Neutrophil (primary cell): Measurements from ENCODE around the gene PTPRN2.

Experiments used
- H3K27ac ChIP-seq: fragments of 200-600 bp; sonication (generic); 2 replicates; pipeline ENCODE4 v1.5.1; 2016; ENCODE audit warnings: mild to moderate bottlenecking, moderate library complexity
- H3K27me3 ChIP-seq: fragments of 200-600 bp; sonication (generic); 2 replicates; pipeline ENCODE4 v1.6.0; 2016; ENCODE audit warnings: mild to moderate bottlenecking
- H3K36me3 ChIP-seq: fragments of 200-600 bp; sonication (generic); 2 replicates; pipeline ENCODE4 v1.5.1; 2017
- H3K4me1 ChIP-seq, 2 experiments: fragments of 200-600 bp in 1 of 2; sonication (generic) in 1 of 2; 1 replicate in 1 of 2; 2 replicates in 1 of 2; pipeline versions ENCODE4 v1.5.1 to v1.6.1; 2013 to 2016; ENCODE audit warnings: low read depth in 1 of 2, low read length in 1 of 2, mild to moderate bottlenecking in 1 of 2, moderate library complexity in 1 of 2; ENCODE audit not compliant: control insufficient read depth in 1 of 2, insufficient read depth in 1 of 2
- H3K4me3 ChIP-seq, 2 experiments: fragments of 200-600 bp in 1 of 2; sonication (generic) in 1 of 2; 1 replicate in 1 of 2; 2 replicates in 1 of 2; pipeline ENCODE4 v1.5.1; 2013 to 2016; ENCODE audit warnings: low read depth in 1 of 2, low read length in 1 of 2, mild to moderate bottlenecking in 1 of 2, moderate library complexity in 1 of 2
- H3K9me3 ChIP-seq: fragments of 200-600 bp; sonication (generic); 2 replicates; pipeline ENCODE4 v1.5.1; 2016
- TF ChIP-seq, protein P1 (sequence below): fragments of 200-600 bp; sonication (generic); IDR thresholded peaks from 2 replicates; pipeline ENCODE4 v1.5.1; 2016; ENCODE audit warnings: antibody characterized with exemption

PTPRN2 gene

DNA sequence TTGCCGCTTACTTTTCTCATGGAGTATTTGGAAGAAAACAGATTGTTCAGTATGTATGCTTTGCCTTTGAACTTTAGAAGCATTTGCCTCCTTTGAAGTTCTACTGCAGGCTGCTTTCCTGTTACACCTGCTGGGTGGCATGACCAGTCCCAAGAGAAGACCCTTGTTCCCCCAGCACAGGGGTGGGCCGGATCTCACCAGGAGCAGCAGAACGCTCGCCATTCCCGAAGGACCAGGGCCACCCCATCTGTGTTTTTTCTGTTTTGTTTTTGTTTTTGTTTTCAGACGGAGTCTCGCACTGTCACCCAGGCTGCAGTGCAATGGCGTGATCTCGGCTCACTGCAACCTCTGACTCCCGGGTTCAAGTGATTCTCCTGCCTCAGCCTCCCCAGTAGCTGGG is 493.6 kb downstream of the PTPRN2 start:
- no peaks in the 10 kb centered on the region for H3K27me3 ChIP-seq
- H3K27ac ChIP-seq, result no peak overlapping the region
- no peak overlapping the region for H3K4me3 ChIP-seq
- H3K36me3 ChIP-seq, result no peaks in the 10 kb centered on the region
- no peaks in the 10 kb centered on the region for H3K4me1 ChIP-seq
- no peaks in the 10 kb centered on the region for H3K9me3 ChIP-seq
- TF ChIP-seq, protein P1, sequence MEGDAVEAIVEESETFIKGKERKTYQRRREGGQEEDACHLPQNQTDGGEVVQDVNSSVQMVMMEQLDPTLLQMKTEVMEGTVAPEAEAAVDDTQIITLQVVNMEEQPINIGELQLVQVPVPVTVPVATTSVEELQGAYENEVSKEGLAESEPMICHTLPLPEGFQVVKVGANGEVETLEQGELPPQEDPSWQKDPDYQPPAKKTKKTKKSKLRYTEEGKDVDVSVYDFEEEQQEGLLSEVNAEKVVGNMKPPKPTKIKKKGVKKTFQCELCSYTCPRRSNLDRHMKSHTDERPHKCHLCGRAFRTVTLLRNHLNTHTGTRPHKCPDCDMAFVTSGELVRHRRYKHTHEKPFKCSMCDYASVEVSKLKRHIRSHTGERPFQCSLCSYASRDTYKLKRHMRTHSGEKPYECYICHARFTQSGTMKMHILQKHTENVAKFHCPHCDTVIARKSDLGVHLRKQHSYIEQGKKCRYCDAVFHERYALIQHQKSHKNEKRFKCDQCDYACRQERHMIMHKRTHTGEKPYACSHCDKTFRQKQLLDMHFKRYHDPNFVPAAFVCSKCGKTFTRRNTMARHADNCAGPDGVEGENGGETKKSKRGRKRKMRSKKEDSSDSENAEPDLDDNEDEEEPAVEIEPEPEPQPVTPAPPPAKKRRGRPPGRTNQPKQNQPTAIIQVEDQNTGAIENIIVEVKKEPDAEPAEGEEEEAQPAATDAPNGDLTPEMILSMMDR, result no peak

- Histone ChIP-seq H3K27ac (no peak overlapping the region), H3K9me3 (no peaks in the 10 kb centered on the region), H3K4me3 (no peak overlapping the region), H3K4me1 (no peaks in the 10 kb centered on the region), H3K27me3 (no peaks in the 10 kb centered on the region), H3K36me3 (no peaks in the 10 kb centered on the region)
- TF ChIP-seq, protein P1, result no peak
These were observed 494.3 kb downstream of the PTPRN2 start for GRCh38 chr7:158093156-158093796.

DNA sequence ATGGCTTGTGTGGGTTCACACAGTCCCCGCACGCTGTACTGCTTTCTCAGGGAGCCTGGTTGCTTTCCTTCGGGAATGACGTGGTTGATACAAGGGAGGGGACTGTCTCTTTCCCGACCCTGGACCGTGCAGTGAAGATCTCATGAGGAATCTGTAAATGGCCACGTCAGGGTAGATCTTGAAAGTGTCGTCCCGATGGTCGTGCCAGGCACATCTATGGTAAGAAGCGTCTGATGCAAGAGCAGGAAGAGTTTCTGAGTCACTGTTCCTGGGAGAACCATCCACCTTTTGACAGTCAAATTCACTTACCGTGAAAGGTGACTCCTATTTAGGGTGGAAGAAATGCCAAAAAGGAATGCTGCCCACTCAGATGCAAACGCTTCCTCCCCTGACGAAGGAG is 500.4 kb downstream of the PTPRN2 start:
- Histone ChIP-seq H3K27ac (no peak overlapping the region), H3K9me3 (no peaks in the 10 kb centered on the region), H3K36me3 (no peaks in the 10 kb centered on the region), H3K27me3 (no peaks in the 10 kb centered on the region), H3K4me1 (no peaks in the 10 kb centered on the region), H3K4me3 (no peak overlapping the region)
- TF ChIP-seq, protein P1, result no peak

- H3K4me1 ChIP-seq, result no peaks in the 10 kb centered on the region
- TF ChIP-seq, protein P1, result no peak
- H3K9me3 ChIP-seq, result no peaks in the 10 kb centered on the region
- no peaks in the 10 kb centered on the region for H3K27me3 ChIP-seq
- no peaks in the 10 kb centered on the region for H3K36me3 ChIP-seq
- no peak overlapping the region for H3K27ac ChIP-seq
- H3K4me3 ChIP-seq, result no peak overlapping the region
These were observed 501.6 kb downstream of the PTPRN2 start for GRCh38 chr7:158085741-158086695.

- TF ChIP-seq, protein P1, result no peak
- Histone ChIP-seq H3K4me3 (no peak overlapping the region), H3K4me1 (no peaks in the 10 kb centered on the region), H3K36me3 (no peaks in the 10 kb centered on the region), H3K27me3 (no peaks in the 10 kb centered on the region), H3K27ac (no peak overlapping the region), H3K9me3 (no peaks in the 10 kb centered on the region)
These were observed 503.1 kb downstream of the PTPRN2 start for GRCh38 chr7:158084555-158084954.
